ENCODE data around the gene SMCR8. TPM values are rescaled to one million over a fixed set of nuclear protein-coding genes. Genes with fewer than 3 reads are reported as not detected.
"Not testable (repeated sequence)": the region's sequence is repeated elsewhere in the genome, so short reads cannot be mapped to it uniquely, and the experiment has no call there.

SMCR8 gene
- total and polyA plus RNA-seq, 3 experiments from 2014 or later: 4.9 to 26.9 (median 26.7) TPM

DNA sequence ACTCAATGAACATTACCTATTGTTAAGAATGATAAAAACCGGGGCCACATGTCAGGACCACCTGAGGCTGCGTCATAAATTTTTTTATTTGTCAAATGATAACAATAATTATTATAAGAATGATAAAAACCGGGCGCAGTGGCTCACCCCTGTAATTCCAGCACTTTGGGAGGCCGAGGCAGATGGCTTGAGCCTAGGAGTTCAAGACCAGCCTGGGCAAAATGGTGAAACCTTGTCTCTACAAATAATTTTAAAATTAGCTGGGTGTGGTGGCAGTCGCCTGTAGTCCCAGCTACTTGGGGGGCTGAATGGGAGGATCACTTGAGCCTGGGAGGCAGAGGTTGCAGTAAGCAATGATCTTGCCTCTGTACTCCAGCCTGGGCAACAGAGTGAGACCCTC is 49.1 kb downstream of the SMCR8 start:
- Mint-ChIP-seq H3K27me3 (no peaks in the 10 kb centered on the region), H3K9me3 (no peaks in the 10 kb centered on the region), H3K4me3 (peak overlapping the region in 4 of 7 donors; percentile 27 to 43 (median 36)), H3K36me3 (peaks cover 0 to 6% (median 0%) of the 10 kb centered on the region in 3 donors), H3K4me1 (peaks cover 13 to 20% (median 17%) of the 10 kb centered on the region in 3 donors), H3K27ac (no peak overlapping the region)
- Histone ChIP-seq H3K4me1 (ENCODE audit: insufficient read depth, low read length) (peaks cover 8% of the 10 kb centered on the region), H3K27me3 (ENCODE audit: insufficient read depth, low read length, poor library complexity, severe bottlenecking) (no peaks in the 10 kb centered on the region), H3K4me3 (ENCODE audit: low read length) (no peak overlapping the region), H3K36me3 (ENCODE audit: insufficient read depth, low read length) (no peaks in the 10 kb centered on the region), H3K9me3 (ENCODE audit: low read length) (no peaks in the 10 kb centered on the region), H3K27ac (ENCODE audit: low read depth, low read length) (no peak overlapping the region)
- POLR2A ChIA-PET: no interaction called here
- DNase-seq: no peak
- CTCF ChIA-PET: interaction anchor here (1.5 kb wide), 1 partner anchor 10 kb away, joined by 4 read pairs; no protein-coding TSS in a partner anchor

DNA sequence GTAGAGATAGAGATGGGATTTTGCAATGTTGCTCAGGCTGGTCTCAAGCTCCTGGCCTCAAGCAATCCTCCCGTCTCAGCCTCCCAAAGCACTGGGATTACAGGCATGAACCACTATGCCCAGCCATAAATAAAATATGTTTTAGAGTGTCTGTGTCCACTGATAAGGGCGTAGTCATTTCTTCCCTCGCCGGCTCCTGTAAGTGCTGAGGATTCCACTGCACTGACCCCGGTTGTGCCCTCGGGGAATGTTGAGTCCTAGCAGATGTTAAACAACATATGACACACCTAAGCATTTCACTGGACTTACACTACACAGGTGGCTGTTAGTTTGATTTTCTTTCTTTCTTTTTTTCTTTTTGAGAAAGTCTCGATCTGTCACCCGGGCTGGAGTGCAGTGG is 53.9 kb downstream of the SMCR8 start:
- ChIA-PET POLR2A (no interaction called here), CTCF (no interaction called here)
- Histone ChIP-seq H3K9me3 (ENCODE audit: low read length) (no peaks in the 10 kb centered on the region), H3K36me3 (ENCODE audit: insufficient read depth, low read length) (no peaks in the 10 kb centered on the region), H3K4me3 (ENCODE audit: low read length) (no peak overlapping the region), H3K27ac (ENCODE audit: low read depth, low read length) (no peak overlapping the region), H3K27me3 (ENCODE audit: insufficient read depth, low read length, poor library complexity, severe bottlenecking) (no peaks in the 10 kb centered on the region), H3K4me1 (ENCODE audit: insufficient read depth, low read length) (no peaks in the 10 kb centered on the region)
- no peak overlapping the region for H3K4me3 Mint-ChIP-seq
- no peaks in the 10 kb centered on the region for H3K9me3 Mint-ChIP-seq
- H3K27ac Mint-ChIP-seq: no peak overlapping the region
- peaks cover 3 to 13% of the 10 kb centered on the region in 2 donors for H3K27me3 Mint-ChIP-seq
- H3K36me3 Mint-ChIP-seq: no peaks in the 10 kb centered on the region
- DNase-seq: no peak
- peaks cover 0 to 5% (median 5%) of the 10 kb centered on the region in 3 donors for H3K4me1 Mint-ChIP-seq

DNA sequence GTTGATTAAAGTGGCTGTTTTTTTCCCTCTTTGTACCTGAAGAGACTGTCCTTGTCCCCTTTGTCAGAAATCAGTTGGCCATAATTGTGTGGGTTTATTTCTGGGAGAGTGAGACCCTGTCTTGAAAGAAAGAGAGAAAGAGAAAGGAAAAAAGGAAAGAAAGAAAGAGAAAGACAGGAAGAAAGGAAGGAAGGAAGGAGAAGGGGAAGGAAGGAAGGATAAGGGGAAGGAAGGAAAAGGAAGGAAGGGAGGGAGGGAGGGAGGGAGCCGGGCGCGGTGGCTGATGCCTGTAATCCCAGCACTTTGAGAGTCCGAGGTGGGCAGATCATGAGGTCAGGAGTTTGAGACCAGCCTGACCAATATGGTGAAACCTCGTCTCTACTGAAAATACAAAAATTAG is 55.7 kb downstream of the SMCR8 start:
- no peak overlapping the region for H3K27ac ChIP-seq (ENCODE audit: low read depth, low read length)
- Mint-ChIP-seq H3K9me3 (no peaks in the 10 kb centered on the region), H3K36me3 (no peaks in the 10 kb centered on the region), H3K4me3 (no peak overlapping the region), H3K4me1 (peaks cover 0 to 5% (median 5%) of the 10 kb centered on the region in 3 donors), H3K27ac (no peak overlapping the region), H3K27me3 (peaks cover 3 to 13% of the 10 kb centered on the region in 2 donors)
- DNase-seq: no peak
- no peaks in the 10 kb centered on the region for H3K27me3 ChIP-seq (ENCODE audit: insufficient read depth, low read length, poor library complexity, severe bottlenecking)
- H3K36me3 ChIP-seq (ENCODE audit: insufficient read depth, low read length): no peaks in the 10 kb centered on the region
- H3K4me1 ChIP-seq (ENCODE audit: insufficient read depth, low read length): no peaks in the 10 kb centered on the region
- POLR2A ChIA-PET: no interaction called here
- H3K4me3 ChIP-seq (ENCODE audit: low read length): no peak overlapping the region
- CTCF ChIA-PET: no interaction called here
- no peaks in the 10 kb centered on the region for H3K9me3 ChIP-seq (ENCODE audit: low read length)

GRCh38 chr17:18371455-18371854 is 56.4 kb downstream of the SMCR8 start:
- ChIA-PET CTCF (no interaction called here), POLR2A (no interaction called here)
- Histone ChIP-seq H3K4me3 (ENCODE audit: low read length) (no peak overlapping the region), H3K9me3 (ENCODE audit: low read length) (no peaks in the 10 kb centered on the region), H3K36me3 (ENCODE audit: insufficient read depth, low read length) (no peaks in the 10 kb centered on the region), H3K27me3 (ENCODE audit: insufficient read depth, low read length, poor library complexity, severe bottlenecking) (no peaks in the 10 kb centered on the region), H3K4me1 (ENCODE audit: insufficient read depth, low read length) (no peaks in the 10 kb centered on the region), H3K27ac (ENCODE audit: low read depth, low read length) (no peak overlapping the region)
- Mint-ChIP-seq H3K27ac (peak overlapping the region in 1 of 8 donors; percentile 2), H3K4me1 (peaks cover 0 to 5% (median 5%) of the 10 kb centered on the region in 3 donors), H3K36me3 (no peaks in the 10 kb centered on the region), H3K27me3 (peaks cover 3 to 13% of the 10 kb centered on the region in 2 donors), H3K9me3 (no peaks in the 10 kb centered on the region), H3K4me3 (peak overlapping the region in 1 of 7 donors; percentile 28)
- no peak for DNase-seq

DNA sequence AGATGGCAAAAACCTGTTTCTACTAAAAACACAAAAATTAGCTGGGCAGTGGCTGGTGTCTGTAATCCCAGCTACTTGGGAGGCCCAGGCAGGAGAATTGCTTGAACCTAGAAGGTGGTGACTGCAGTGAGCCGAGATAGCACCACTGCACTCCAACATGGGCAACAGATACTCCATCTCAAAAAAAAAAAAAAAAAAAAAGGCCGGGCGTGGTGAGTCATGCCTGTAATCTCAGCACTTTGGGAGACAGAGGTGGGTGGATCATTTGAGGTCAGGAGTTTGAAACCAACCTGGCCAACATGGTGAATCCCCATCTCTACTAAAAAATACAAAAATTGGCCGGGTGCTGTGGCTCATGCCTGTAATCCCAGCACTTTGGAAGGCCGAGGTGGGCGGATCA is 58.1 kb downstream of the SMCR8 start:
- H3K4me3 ChIP-seq (ENCODE audit: low read length); H3K9me3 ChIP-seq (ENCODE audit: low read length); H3K4me1 Mint-ChIP-seq; H3K4me3 Mint-ChIP-seq; H3K27ac Mint-ChIP-seq; H3K36me3 Mint-ChIP-seq; POLR2A ChIA-PET; H3K36me3 ChIP-seq (ENCODE audit: insufficient read depth, low read length); H3K9me3 Mint-ChIP-seq; H3K27ac ChIP-seq (ENCODE audit: low read depth, low read length); CTCF ChIA-PET; H3K27me3 ChIP-seq (ENCODE audit: insufficient read depth, low read length, poor library complexity, severe bottlenecking); H3K4me1 ChIP-seq (ENCODE audit: insufficient read depth, low read length); DNase-seq: not testable (repeated sequence)
- peaks cover 3 to 13% of the 10 kb centered on the region in 2 donors for H3K27me3 Mint-ChIP-seq

DNA sequence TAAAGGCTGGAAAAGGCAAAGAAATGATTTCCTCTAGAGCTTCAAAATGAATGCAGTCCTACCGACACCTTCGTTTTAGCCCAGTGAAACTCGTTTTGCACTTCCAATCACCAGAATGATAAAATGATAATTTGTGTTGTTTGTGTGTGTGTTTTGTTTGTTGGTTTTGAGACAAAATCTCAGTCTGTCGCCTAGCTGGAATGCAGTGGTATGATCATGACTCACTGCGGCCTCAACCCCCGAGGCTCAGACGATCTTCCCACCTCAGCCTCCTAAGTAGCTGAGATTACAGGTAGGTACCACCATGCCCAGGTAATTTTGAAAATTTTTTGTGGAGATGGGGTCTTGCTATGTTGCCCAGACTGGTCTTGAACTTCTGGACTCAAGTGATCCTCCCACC is 59.1 kb downstream of the SMCR8 start:
- H3K27ac Mint-ChIP-seq: no peak overlapping the region
- CTCF ChIA-PET: interaction anchor here (1.1 kb wide), 1 partner anchor 9 kb away, joined by 4 read pairs; no protein-coding TSS in a partner anchor
- no peaks in the 10 kb centered on the region for H3K9me3 Mint-ChIP-seq

More for the DNA sequence above, 59.1 kb downstream of the SMCR8 start:
- POLR2A ChIA-PET: no interaction called here
- Histone ChIP-seq H3K9me3 (ENCODE audit: low read length) (no peaks in the 10 kb centered on the region), H3K36me3 (ENCODE audit: insufficient read depth, low read length) (no peaks in the 10 kb centered on the region), H3K4me3 (ENCODE audit: low read length) (no peak overlapping the region), H3K27ac (ENCODE audit: low read depth, low read length) (no peak overlapping the region), H3K27me3 (ENCODE audit: insufficient read depth, low read length, poor library complexity, severe bottlenecking) (no peaks in the 10 kb centered on the region), H3K4me1 (ENCODE audit: insufficient read depth, low read length) (no peaks in the 10 kb centered on the region)
- no peak overlapping the region for H3K4me3 Mint-ChIP-seq
- H3K4me1 Mint-ChIP-seq: peaks cover 0 to 5% (median 5%) of the 10 kb centered on the region in 3 donors
- peaks cover 3 to 13% of the 10 kb centered on the region in 2 donors for H3K27me3 Mint-ChIP-seq
- no peak for DNase-seq
- H3K36me3 Mint-ChIP-seq: no peaks in the 10 kb centered on the region

Other genes with a start within 250 kb of the SMCR8 start
- gene DRG2, start 227.3 kb upstream of the SMCR8 start, total RNA-seq: 10 to 100 TPM; 52.9 to 54.2 TPM
- gene DRG2, start 227.3 kb upstream of the SMCR8 start, polyA plus RNA-seq: 51.7 TPM
- under 1 TPM; 0.31 to 0.35 TPM for gene MYO15A, start 206.5 kb upstream of the SMCR8 start, total RNA-seq
- gene MYO15A, start 206.5 kb upstream of the SMCR8 start, polyA plus RNA-seq: 0.54 TPM
- gene ALKBH5, start 131.5 kb upstream of the SMCR8 start, total RNA-seq: 100 to 1,000 TPM; 117 to 123 TPM
- gene ALKBH5, start 131.5 kb upstream of the SMCR8 start, polyA plus RNA-seq: 152 TPM
- gene LLGL1, start 89.7 kb upstream of the SMCR8 start, total RNA-seq: 10 to 100 TPM; 24.3 to 26.3 TPM
- gene LLGL1, start 89.7 kb upstream of the SMCR8 start, polyA plus RNA-seq: 1.5 TPM
- gene FLII, start 56.6 kb upstream of the SMCR8 start, total RNA-seq: 100 to 1,000 TPM; 278 to 299 TPM
- gene FLII, start 56.6 kb upstream of the SMCR8 start, polyA plus RNA-seq: 216 TPM
- gene MIEF2, start 54.6 kb upstream of the SMCR8 start, total RNA-seq: 1 to 10 TPM; 5.5 to 5.6 TPM
- 14.1 TPM for gene MIEF2, start 54.6 kb upstream of the SMCR8 start, polyA plus RNA-seq
- 10 to 100 TPM; 69.7 to 72.8 TPM for gene TOP3A, start 299 bp upstream of the SMCR8 start, total RNA-seq
- gene TOP3A, start 299 bp upstream of the SMCR8 start, polyA plus RNA-seq: 21.7 TPM
- gene SHMT1, start 48.3 kb downstream of the SMCR8 start, total RNA-seq: 10 to 100 TPM; 42.4 to 43.8 TPM
- gene SHMT1, start 48.3 kb downstream of the SMCR8 start, polyA plus RNA-seq: 28.8 TPM
- not detected for gene EVPLL, start 62.5 kb downstream of the SMCR8 start, total RNA-seq
- gene EVPLL, start 62.5 kb downstream of the SMCR8 start, polyA plus RNA-seq: not detected
- not detected for gene LGALS9C, start 161.5 kb downstream of the SMCR8 start, total RNA-seq
- gene LGALS9C, start 161.5 kb downstream of the SMCR8 start, polyA plus RNA-seq: not detected